Thyroid gland (tissue), 4 donors: ENCODE measurements around the gene TOGARAM2.

Experiments used
- POLR2A ChIP-seq, 2 donors: fragments of 450-650 bp; IDR thresholded peaks; one replicate each; pipeline ENCODE4 v1.6.1; 2017; ENCODE audit warnings: antibody characterized with exemption in 2 of 2, mild to moderate bottlenecking in 2 of 2, moderate library complexity in 1 of 2
- TF ChIP-seq, protein P1 (sequence below), 6 experiments: fragments of 200-600 bp in 3 of 6; fragments of 450-650 bp in 3 of 6; sonication (generic) in 3 of 6; IDR thresholded peaks; one replicate each; pipeline ENCODE4 v1.5.1; 2016 to 2019; ENCODE audit warnings: antibody characterized with exemption in 6 of 6, mild to moderate bottlenecking in 2 of 6, inconsistent platforms in 1 of 6, moderate library complexity in 1 of 6

DNA sequence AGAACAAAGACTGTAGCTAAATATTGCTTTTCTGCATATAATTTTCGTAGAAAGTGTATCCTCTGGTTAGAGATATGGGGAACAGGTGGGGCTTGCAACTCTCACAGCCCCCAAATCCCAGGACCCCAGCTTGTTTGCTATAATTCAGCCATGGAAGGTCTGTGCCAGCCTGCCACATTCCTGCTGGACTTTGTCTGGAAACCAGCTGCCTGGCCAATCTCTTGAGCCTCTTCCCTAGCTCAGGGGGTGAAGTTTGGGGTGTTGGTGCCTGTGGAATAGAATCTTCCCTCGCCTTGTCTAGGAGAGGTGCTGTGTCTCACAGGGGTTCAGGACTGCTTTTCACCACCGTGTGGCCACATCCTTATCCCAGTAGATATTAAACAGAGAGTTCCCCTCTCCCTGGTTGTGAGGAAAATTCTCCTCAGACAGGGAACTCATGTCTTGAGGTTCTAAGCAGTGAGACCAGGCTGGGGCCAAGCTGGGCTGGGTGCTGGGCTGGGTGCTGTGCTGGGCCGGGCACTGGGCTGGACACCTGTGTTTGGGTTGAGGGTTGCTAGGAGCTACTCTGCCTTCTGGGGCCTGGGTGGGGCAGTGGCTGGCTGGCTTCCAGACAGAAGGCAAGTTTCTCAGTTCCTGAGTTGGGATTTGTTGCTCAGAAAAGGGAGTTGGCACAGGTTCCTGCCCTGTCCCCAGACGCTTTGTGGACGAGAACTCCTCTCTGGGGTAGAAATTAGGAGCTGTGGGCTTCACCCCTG, 12.3 kb downstream of the TOGARAM2 start:
- TF ChIP-seq, protein P1, sequence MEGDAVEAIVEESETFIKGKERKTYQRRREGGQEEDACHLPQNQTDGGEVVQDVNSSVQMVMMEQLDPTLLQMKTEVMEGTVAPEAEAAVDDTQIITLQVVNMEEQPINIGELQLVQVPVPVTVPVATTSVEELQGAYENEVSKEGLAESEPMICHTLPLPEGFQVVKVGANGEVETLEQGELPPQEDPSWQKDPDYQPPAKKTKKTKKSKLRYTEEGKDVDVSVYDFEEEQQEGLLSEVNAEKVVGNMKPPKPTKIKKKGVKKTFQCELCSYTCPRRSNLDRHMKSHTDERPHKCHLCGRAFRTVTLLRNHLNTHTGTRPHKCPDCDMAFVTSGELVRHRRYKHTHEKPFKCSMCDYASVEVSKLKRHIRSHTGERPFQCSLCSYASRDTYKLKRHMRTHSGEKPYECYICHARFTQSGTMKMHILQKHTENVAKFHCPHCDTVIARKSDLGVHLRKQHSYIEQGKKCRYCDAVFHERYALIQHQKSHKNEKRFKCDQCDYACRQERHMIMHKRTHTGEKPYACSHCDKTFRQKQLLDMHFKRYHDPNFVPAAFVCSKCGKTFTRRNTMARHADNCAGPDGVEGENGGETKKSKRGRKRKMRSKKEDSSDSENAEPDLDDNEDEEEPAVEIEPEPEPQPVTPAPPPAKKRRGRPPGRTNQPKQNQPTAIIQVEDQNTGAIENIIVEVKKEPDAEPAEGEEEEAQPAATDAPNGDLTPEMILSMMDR (IDR thresholded peaks at IDR 0.05), result no peak
- no peak for TF ChIP-seq POLR2A (IDR thresholded peaks at IDR 0.05)
